Heart right ventricle (tissue), 16 donors: ENCODE data around the gene ASPSCR1. TPM values are rescaled to one million over a fixed set of nuclear protein-coding genes. Genes with fewer than 3 reads are reported as not detected.

Source experiments
- ATAC-seq, 8 donors: fragments of 200-7000 bp; cut with Tn5 transposase; one replicate each; pipeline ENCODE4 v1.9.1; 2020; ENCODE audit warnings: mild to moderate bottlenecking in 8 of 8, moderate library complexity in 8 of 8, moderate number of reproducible peaks in 1 of 8
- DNase-seq, 2 donors: peaks; one replicate each; pipeline ENCODE4 v3.0.0-alpha.2; 2020
- H3K27ac ChIP-seq, 10 donors: fragments of 200-600 bp; sonication (generic) in 2 of 10; one replicate each; pipeline versions ENCODE4 v1.5.0 to v1.8.0; 2020 to 2022; ENCODE audit warnings: mild to moderate bottlenecking in 3 of 10
- H3K27me3 ChIP-seq, 7 donors: fragments of 200-600 bp; one replicate each; pipeline ENCODE4 v1.8.0; 2021 to 2022; ENCODE audit warnings: mild to moderate bottlenecking in 2 of 7
- H3K36me3 ChIP-seq, 9 donors: fragments of 200-600 bp; sonication (generic) in 1 of 9; one replicate each; pipeline versions ENCODE4 v1.5.0 to v1.8.0; 2020 to 2022; ENCODE audit warnings: mild to moderate bottlenecking in 2 of 9
- H3K4me1 ChIP-seq, 9 donors: fragments of 200-600 bp; sonication (generic) in 1 of 9; one replicate each; pipeline versions ENCODE4 v1.5.0 to v1.8.0; 2020 to 2022; ENCODE audit warnings: mild to moderate bottlenecking in 4 of 9
- H3K4me3 ChIP-seq, 10 donors: fragments of 200-600 bp; sonication (generic) in 2 of 10; one replicate each; pipeline versions ENCODE4 v1.5.0 to v1.8.0; 2020 to 2022; ENCODE audit warnings: mild to moderate bottlenecking in 7 of 10, moderate library complexity in 2 of 10
- H3K9me3 ChIP-seq, 11 donors: fragments of 200-600 bp in 10 of 11; sonication (generic) in 2 of 11; one replicate each; pipeline versions ENCODE4 v1.5.0 to v1.8.0; 2013 to 2022; ENCODE audit warnings: mild to moderate bottlenecking in 2 of 11, control low read depth in 1 of 11, moderate library complexity in 1 of 11
- WGBS, 2 donors: extraction: QIAGEN DNeasy Blood & Tissue Kit; methylation state at CpG; one replicate each; pipeline ENCODE4 v1.1.7; 2013; ENCODE audit warnings: inconsistent platforms in 1 of 2; 5-methylcytosine and 5-hydroxymethylcytosine counted together
- intact Hi-C, 10 donors: fragments of 100-400 bp; cut with DNase I; formaldehyde crosslinking; loops; one replicate each; pipeline versions ENCODE4 v1.11.1 to v1.14.2; 2022
- polyA plus RNA-seq, 2 donors: library from polyadenylated mRNA; stranded (reverse); fragments of 200-250 nt; gene quantifications; one replicate each; pipeline ENCODE4 v1.2.3, GENCODE V29; 2013
- total RNA-seq, 10 donors: library from RNA; stranded (reverse); fragmentation: NEBNext Ultra II Directional in 3 of 10; extraction: Animal tissue kit (Norgen Biotek cat#: 25700) in 3 of 10; gene quantifications; one replicate each; pipeline versions ENCODE4 v1.2.1 to v1.2.4, GENCODE V29; 2021 to 2023
- TF ChIP-seq, protein P1 (sequence below), 9 donors: fragments of 200-600 bp; sonication (generic) in 2 of 9; IDR thresholded peaks; one replicate each; pipeline versions ENCODE4 v1.5.0 to v1.8.0; 2021 to 2022; ENCODE audit warnings: antibody characterized with exemption in 9 of 9, mild to moderate bottlenecking in 5 of 9, moderate library complexity in 1 of 9
- donor health status: Arrhythmogenic right ventricular cardiomyopathy.
- donor health status: ischemic (EF 13 %, LVEDD 7.1; RV severe dilation, severe dysfunction).
- donor health status: healthy with polysubstance abuse.
- donor health status: DM: no; HTN: yes; CAD: no.
- donor health status: DM: no; HTN: no; CAD: no.
- donor health status: ischemic (EF 25% LVEDD 6.9; RV normal size, moderate dysfunction).
- donor health status: ischemic (EF 25% LVEDD 5.7; RV mildly dilated, moderate dysfunction).
- donor health status: healthy.
- donor health status: DM: yes; HTN: yes; CAD: no.
- donor health status: Ischemic cardiomyopathy.
- donor health status: ischemic (EF 35%, LVEDD 5.7; RV mildly dilated, moderate dysfunction).
- donor health status: nonischemic (EF 11% LVEDD 7.7; RV severe dilation, severe dysfunction).
- donor health status: DM: yes; HTN: yes; CAD: no.
- donor health status: PGD.
- donor health status: ischemic (EF 29% LVEDD 5.4; RV normal size, mild dysfunction).
- donor health status: nonischemic (EF 23%, LVEDD 6.1; RV moderate dilation, normal function).

Gene ASPSCR1
- total and polyA plus RNA-seq, 12 donors: 19.9 to 115 (median 25.1) TPM

DNA sequence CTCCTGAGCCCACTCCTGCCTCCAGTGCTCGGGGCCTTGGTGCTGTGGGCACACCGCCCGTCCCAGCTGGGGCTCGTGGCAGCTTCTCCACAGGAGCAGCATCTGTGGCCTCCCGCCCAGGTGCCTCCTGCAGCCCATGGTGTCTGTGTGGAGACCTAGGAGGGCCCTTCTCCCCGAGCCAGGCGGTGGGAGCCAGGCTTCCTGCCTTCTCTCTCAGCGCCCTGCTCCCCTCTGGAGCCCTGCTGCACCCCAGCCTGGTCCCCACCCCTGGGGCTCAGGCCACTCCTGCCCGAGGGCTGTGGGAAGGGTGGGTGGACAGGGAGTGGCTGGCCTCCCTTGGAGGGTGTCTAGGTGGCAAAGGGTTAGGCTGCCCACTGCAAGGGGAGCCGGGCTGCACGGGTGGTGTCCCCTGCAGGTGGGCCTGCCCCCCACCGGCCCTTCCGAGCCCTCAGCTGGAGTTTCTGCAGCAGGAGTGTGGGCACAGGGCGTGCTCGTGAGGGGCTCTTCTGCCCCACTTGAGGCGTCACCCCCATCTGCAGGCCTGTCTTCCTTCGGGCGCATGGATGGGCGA is 34.3 kb downstream of the ASPSCR1 start:
- Histone ChIP-seq H3K36me3 (peaks cover 0 to 19% (median 0%) of the 10 kb centered on the region in 9 donors), H3K9me3 (no peaks in the 10 kb centered on the region), H3K4me1 (peaks cover under 1 to 53% (median 27%) of the 10 kb centered on the region in 9 donors), H3K4me3 (no peak overlapping the region), H3K27me3 (no peaks in the 10 kb centered on the region), H3K27ac (peak overlapping the region in 6 of 10 donors; percentile 88 to 97 (median 92))
- WGBS, 2 donors: 93 to 94% methylated on average over 19 of the region's 19 CpGs
- intact Hi-C loops: no loop called here
- TF ChIP-seq, protein P1, sequence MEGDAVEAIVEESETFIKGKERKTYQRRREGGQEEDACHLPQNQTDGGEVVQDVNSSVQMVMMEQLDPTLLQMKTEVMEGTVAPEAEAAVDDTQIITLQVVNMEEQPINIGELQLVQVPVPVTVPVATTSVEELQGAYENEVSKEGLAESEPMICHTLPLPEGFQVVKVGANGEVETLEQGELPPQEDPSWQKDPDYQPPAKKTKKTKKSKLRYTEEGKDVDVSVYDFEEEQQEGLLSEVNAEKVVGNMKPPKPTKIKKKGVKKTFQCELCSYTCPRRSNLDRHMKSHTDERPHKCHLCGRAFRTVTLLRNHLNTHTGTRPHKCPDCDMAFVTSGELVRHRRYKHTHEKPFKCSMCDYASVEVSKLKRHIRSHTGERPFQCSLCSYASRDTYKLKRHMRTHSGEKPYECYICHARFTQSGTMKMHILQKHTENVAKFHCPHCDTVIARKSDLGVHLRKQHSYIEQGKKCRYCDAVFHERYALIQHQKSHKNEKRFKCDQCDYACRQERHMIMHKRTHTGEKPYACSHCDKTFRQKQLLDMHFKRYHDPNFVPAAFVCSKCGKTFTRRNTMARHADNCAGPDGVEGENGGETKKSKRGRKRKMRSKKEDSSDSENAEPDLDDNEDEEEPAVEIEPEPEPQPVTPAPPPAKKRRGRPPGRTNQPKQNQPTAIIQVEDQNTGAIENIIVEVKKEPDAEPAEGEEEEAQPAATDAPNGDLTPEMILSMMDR (IDR thresholded peaks at IDR 0.05): no peak
- ATAC-seq (no peak), DNase-seq (no peak)

DNA sequence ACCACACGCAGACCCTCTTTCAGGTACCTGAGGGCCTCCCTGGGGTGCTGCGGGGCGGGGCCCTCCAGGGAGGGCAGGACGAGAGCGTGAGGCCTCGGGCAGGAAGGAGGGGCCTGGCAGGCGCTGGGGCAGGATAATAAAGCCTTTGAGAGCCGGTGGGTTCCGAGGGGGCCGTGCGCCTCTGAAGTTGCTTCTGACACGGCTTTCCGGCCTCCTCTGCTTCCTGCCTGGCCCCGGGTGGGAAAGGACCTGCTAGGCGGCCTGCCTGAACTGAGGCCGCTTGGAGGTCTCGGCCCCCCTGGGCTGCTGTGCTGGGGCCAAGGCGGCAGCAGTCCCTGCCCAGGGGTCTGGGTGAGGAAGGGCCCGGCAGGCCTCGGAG is 34.8 kb downstream of the ASPSCR1 start:
- no peak for ATAC-seq
- Histone ChIP-seq H3K27ac (peak overlapping the region; percentile 71 to 97 (median 91)), H3K4me1 (peaks cover 0 to 47% (median 23%) of the 10 kb centered on the region in 9 donors), H3K27me3 (no peaks in the 10 kb centered on the region), H3K9me3 (no peaks in the 10 kb centered on the region), H3K4me3 (no peak overlapping the region), H3K36me3 (peaks cover 0 to 25% (median 0%) of the 10 kb centered on the region in 9 donors)
- 78 to 79% methylated on average over 20 of the region's 20 CpGs for WGBS, 2 donors
- TF ChIP-seq, protein P1 (IDR thresholded peaks at IDR 0.05): no peak
- intact Hi-C loops: no loop called here
- no peak for DNase-seq

DNA sequence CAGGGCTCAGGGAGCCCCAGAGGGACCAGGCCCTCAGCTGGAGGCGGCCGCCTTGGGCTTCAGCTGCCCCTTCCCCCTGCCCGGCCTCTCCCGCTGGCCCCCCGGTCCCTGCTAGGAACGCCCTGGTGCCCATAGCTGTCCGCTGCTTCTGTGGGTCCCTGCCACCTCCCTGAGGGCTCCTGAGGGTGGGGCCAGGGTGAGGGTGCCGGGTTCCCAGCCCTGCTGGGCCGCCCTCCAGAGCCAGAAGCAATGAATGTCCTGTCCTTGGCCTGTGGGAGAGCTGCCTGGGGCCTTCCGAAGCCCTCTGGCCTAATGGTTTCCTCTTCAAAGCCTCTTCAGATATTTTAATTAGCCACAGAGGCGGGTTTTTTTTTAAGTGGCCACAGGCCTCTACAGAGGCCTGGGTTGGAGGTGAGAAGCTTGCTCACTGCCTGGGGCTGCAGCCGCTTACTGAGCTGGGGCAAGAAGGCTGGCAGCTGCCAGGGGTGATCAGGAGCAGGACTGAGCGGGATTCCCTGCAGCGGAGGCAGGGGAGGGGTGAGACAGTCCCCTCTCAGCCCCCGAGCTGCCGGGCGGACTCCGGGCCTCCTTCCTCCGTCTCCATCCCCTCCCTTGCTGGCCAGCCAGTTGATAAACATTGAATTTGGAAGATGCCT is 35.3 kb downstream of the ASPSCR1 start:
- Histone ChIP-seq H3K27me3 (no peaks in the 10 kb centered on the region), H3K4me3 (no peak overlapping the region), H3K27ac (peak overlapping the region; percentile 71 to 97 (median 91)), H3K9me3 (no peaks in the 10 kb centered on the region), H3K36me3 (peaks cover 0 to 30% (median 0%) of the 10 kb centered on the region in 9 donors), H3K4me1 (peaks cover 0 to 44% (median 19%) of the 10 kb centered on the region in 9 donors)
- WGBS, 2 donors: 67 to 73% methylated on average over 19 of the region's 19 CpGs
- ATAC-seq: peak in 6 of 8 donors; percentile 23 to 68 (median 33)
- DNase-seq: peak in 1 of 2 donors; percentile 65
- intact Hi-C loops: no loop called here
- TF ChIP-seq, protein P1 (IDR thresholded peaks at IDR 0.05): no peak

DNA sequence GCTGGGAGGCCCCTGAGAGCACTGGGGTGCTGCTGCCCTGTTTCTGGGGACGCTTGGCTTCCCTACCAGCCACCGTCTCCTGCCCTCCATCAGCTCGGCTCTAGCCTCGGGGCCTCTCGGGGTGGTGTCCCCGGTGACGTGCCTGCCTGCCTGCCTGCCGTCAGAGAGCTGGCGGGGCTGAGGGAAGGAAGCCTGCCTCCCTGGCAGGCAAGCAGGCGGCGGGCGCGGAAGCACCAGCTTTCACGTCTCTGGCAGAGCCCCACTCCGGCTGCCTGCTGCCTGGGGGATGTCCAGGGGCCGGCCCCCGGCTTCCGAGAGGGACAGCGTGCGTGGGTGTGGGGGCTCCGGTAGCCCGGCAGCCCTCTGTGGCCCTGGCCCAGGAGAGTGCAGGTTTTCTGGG is 35.9 kb downstream of the ASPSCR1 start:
- H3K9me3 ChIP-seq: no peaks in the 10 kb centered on the region
- intact Hi-C loops: no loop called here
- H3K27me3 ChIP-seq: no peaks in the 10 kb centered on the region
- DNase-seq (peak; percentile 27 to 67), ATAC-seq (peak; percentile 27 to 75 (median 66))
- H3K36me3 ChIP-seq: peaks cover 0 to 36% (median 0%) of the 10 kb centered on the region in 9 donors
- peak overlapping the region; percentile 71 to 97 (median 91) for H3K27ac ChIP-seq
- TF ChIP-seq, protein P1 (IDR thresholded peaks at IDR 0.05): no peak
- H3K4me1 ChIP-seq: peaks cover 0 to 40% (median 17%) of the 10 kb centered on the region in 9 donors
- H3K4me3 ChIP-seq: no peak overlapping the region
- WGBS, 2 donors: 42 to 61% methylated on average over 22 of the region's 22 CpGs
